HL-60 (cell line): ENCODE measurements around the gene RWDD1.
"Not testable (repeated sequence)": the region's sequence is repeated elsewhere in the genome, so short reads cannot be mapped to it uniquely, and the experiment has no call there.

Experiments used
- DNase-seq, 2 experiments: peaks; one replicate each; pipeline ENCODE4 v3.0.0-alpha.2; 2010 to 2020; ENCODE audit warnings: low read depth in 1 of 2, low spot score in 1 of 2
- H3K27ac ChIP-seq: fragments of 250-450 bp; sonication (Bioruptor Pico); replicated peaks from 2 replicates; pipeline ENCODE4 v1.5.1; 2020; ENCODE audit warnings: mild to moderate bottlenecking, moderate library complexity
- H3K27me3 ChIP-seq: fragments of 250-450 bp; sonication (Bioruptor Pico); 2 replicates; pipeline ENCODE4 v1.5.1; 2021; ENCODE audit warnings: mild to moderate bottlenecking, moderate library complexity; ENCODE audit not compliant: insufficient read depth, poor library complexity, severe bottlenecking
- H3K4me3 ChIP-seq: replicated peaks from 2 replicates; pipeline ENCODE4 v1.5.1; 2011; ENCODE audit warnings: mild to moderate bottlenecking, control low read depth, low read length; ENCODE audit not compliant: insufficient read depth
- CTCF ChIP-seq: IDR thresholded peaks from one replicate; pipeline ENCODE4 v1.5.1; 2011; ENCODE audit warnings: low read length, control low read depth, inconsistent platforms; ENCODE audit not compliant: insufficient read depth
- GABPA ChIP-seq: IDR thresholded peaks from 2 replicates; pipeline ENCODE4 v1.6.1; 2012; ENCODE audit warnings: low read depth
- POLR2AphosphoS5 ChIP-seq: IDR thresholded peaks from 2 replicates; pipeline ENCODE4 v1.6.1; 2012; ENCODE audit warnings: low read depth
- REST ChIP-seq: IDR thresholded peaks from 2 replicates; pipeline ENCODE4 v1.6.1; 2012; ENCODE audit warnings: low read depth; ENCODE audit not compliant: insufficient replicate concordance
- SPI1 ChIP-seq: IDR thresholded peaks from 2 replicates; pipeline ENCODE4 v1.6.1; 2012; ENCODE audit warnings: low read depth, mild to moderate bottlenecking, borderline replicate concordance

The RWDD1 gene

GRCh38 chr6:116596815-116597214 is 25.5 kb downstream of the RWDD1 start:
- no peak for DNase-seq
- no peaks in the 10 kb centered on the region for H3K27me3 ChIP-seq
- H3K4me3 ChIP-seq, result no peak overlapping the region
- H3K27ac ChIP-seq, result no peak overlapping the region
- TF ChIP-seq REST, result peak; percentile 97
- TF ChIP-seq CTCF, result no peak

- not testable (repeated sequence) for H3K27me3 ChIP-seq, DNase-seq, H3K27ac ChIP-seq, H3K4me3 ChIP-seq
Observed at GRCh38 chr6:116603916-116604315, 32.6 kb downstream of the RWDD1 start.

GRCh38 chr6:116604868-116605267 is 33.6 kb downstream of the RWDD1 start:
- not testable (repeated sequence) for H3K4me3 ChIP-seq, DNase-seq, H3K27me3 ChIP-seq

GRCh38 chr6:116605935-116606334 is 34.6 kb downstream of the RWDD1 start:
- TF ChIP-seq POLR2AphosphoS5 (no peak), GABPA (no peak), CTCF (no peak), SPI1 (no peak), REST (no peak)
- no peak overlapping the region for H3K4me3 ChIP-seq
- no peak for DNase-seq
- no peaks in the 10 kb centered on the region for H3K27me3 ChIP-seq
- H3K27ac ChIP-seq, result no peak overlapping the region

More at GRCh38 chr6:116604868-116605267, 33.6 kb downstream of the RWDD1 start:
- not testable (repeated sequence) for H3K27ac ChIP-seq

GRCh38 chr6:116611056-116611455 is 39.8 kb downstream of the RWDD1 start:
- DNase-seq, result no peak

More at GRCh38 chr6:116611056-116611455, 39.8 kb downstream of the RWDD1 start:
- no peaks in the 10 kb centered on the region for H3K27me3 ChIP-seq
- TF ChIP-seq POLR2AphosphoS5, result no peak
- no peak for TF ChIP-seq SPI1
- TF ChIP-seq REST, result no peak
- no peak for TF ChIP-seq GABPA
- TF ChIP-seq CTCF, result no peak
- no peak overlapping the region for H3K27ac ChIP-seq
- H3K4me3 ChIP-seq, result no peak overlapping the region
